ENCODE results near the gene TUBB2B.
A peak's percentile ranks its signal among the peaks of the same experiment; 100 is the strongest.
"Not testable (repeated sequence)": the region's sequence is repeated elsewhere in the genome, so short reads cannot be mapped to it uniquely, and the experiment has no call there.

The TUBB2B gene

GRCh38 chr6:3209114-3210023, 18.1 kb downstream of the TUBB2B start:
- DNase-seq = peak; percentile 99

- peak; percentile 35 for DNase-seq
Observed at GRCh38 chr6:3208775-3209113, 18.7 kb downstream of the TUBB2B start.

GRCh38 chr6:3208098-3208774, 19.2 kb downstream of the TUBB2B start:
- no peak for DNase-seq

- no peak for DNase-seq
Observed at GRCh38 chr6:3206339-3207015, 21.0 kb downstream of the TUBB2B start.

GRCh38 chr6:3205913-3206312, 21.5 kb downstream of the TUBB2B start:
- peak; percentile 12 for DNase-seq

- DNase-seq = no peak
Observed at GRCh38 chr6:3204921-3205320, 22.5 kb downstream of the TUBB2B start.

- no peak for DNase-seq
Observed at GRCh38 chr6:3202999-3203696, 24.3 kb downstream of the TUBB2B start.

- no peak for DNase-seq
Observed at GRCh38 chr6:3201388-3201787, 26.1 kb downstream of the TUBB2B start.

- DNase-seq = no peak
Observed at GRCh38 chr6:3200682-3201081, 26.8 kb downstream of the TUBB2B start.

- DNase-seq = no peak
Observed at GRCh38 chr6:3199382-3199781, 28.1 kb downstream of the TUBB2B start.

GRCh38 chr6:3197734-3198133, 29.7 kb downstream of the TUBB2B start:
- DNase-seq = not testable (repeated sequence)

- no peak for DNase-seq
Observed at GRCh38 chr6:3196770-3197169, 30.7 kb downstream of the TUBB2B start.

- peak; percentile 47 for DNase-seq
Observed at GRCh38 chr6:3195695-3196497, 31.6 kb downstream of the TUBB2B start.

- DNase-seq = no peak
Observed at GRCh38 chr6:3195420-3195694, 32.1 kb downstream of the TUBB2B start.

GRCh38 chr6:3194535-3195419, 32.7 kb downstream of the TUBB2B start:
- peak; percentile 44 for DNase-seq

GRCh38 chr6:3193102-3193849, 34.2 kb downstream of the TUBB2B start:
- no peak for DNase-seq

- no peak for DNase-seq
Observed at GRCh38 chr6:3190779-3191178, 36.7 kb downstream of the TUBB2B start.

GRCh38 chr6:3190056-3190455, 37.4 kb downstream of the TUBB2B start:
- no peak for DNase-seq

GRCh38 chr6:3189192-3189591, 38.3 kb downstream of the TUBB2B start:
- not testable (repeated sequence) for DNase-seq

GRCh38 chr6:3188262-3188661, 39.2 kb downstream of the TUBB2B start:
- no peak for DNase-seq

- DNase-seq = no peak
Observed at GRCh38 chr6:3186974-3187382, 40.5 kb downstream of the TUBB2B start.
